Lower leg skin (tissue), 3 donors: ENCODE results near the gene OR2AG1.

Experiments used
- CTCF ChIP-seq, 3 donors: fragments of 450-650 bp; IDR thresholded peaks; one replicate each; pipeline ENCODE4 v1.5.1; 2016; ENCODE audit warnings: antibody characterized with exemption in 3 of 3, mild to moderate bottlenecking in 3 of 3, moderate library complexity in 2 of 3
- POLR2A ChIP-seq, 2 donors: fragments of 450-650 bp; IDR thresholded peaks; one replicate each; pipeline ENCODE4 v1.6.1; 2016 to 2017; ENCODE audit warnings: antibody characterized with exemption in 2 of 2, mild to moderate bottlenecking in 1 of 2, moderate library complexity in 1 of 2

- no peak for TF ChIP-seq CTCF (IDR thresholded peaks at IDR 0.05)
- TF ChIP-seq POLR2A (IDR thresholded peaks at IDR 0.05): no peak
These were observed 42.5 kb downstream of the OR2AG1 start for GRCh38 chr11:6825231-6825744.
